Spleen (tissue), 7 donors: ENCODE measurements around the gene LDHAL6B.

Experiments used
- POLR2AphosphoS5 ChIP-seq, 3 donors: sonication (generic); formaldehyde crosslinking; IDR thresholded peaks; one replicate each; pipeline ENCODE4 v1.5.1; 2017; ENCODE audit warnings: antibody characterized with exemption in 3 of 3
- TF ChIP-seq, protein P1 (sequence below), 11 experiments: fragments of 200-600 bp in 7 of 11; fragments of 450-650 bp in 4 of 11; sonication (generic) in 4 of 11; IDR thresholded peaks in 8 of 11; conservative IDR thresholded peaks in 3 of 11; 1 replicate in 7 of 11; 2 replicates in 4 of 11; pipeline versions ENCODE4 v1.4.0 to v1.8.0; 2016 to 2021; ENCODE audit warnings: antibody characterized with exemption in 11 of 11, inconsistent platforms in 4 of 11, mild to moderate bottlenecking in 1 of 11
- donor health status: DM: no; HTN: no; CAD: no; lungs with moderate emphysema.
- donor health status: DM: no; HTN: no; CAD: no.
- donor health status: DM: no; HTN: no; CAD: no.

DNA sequence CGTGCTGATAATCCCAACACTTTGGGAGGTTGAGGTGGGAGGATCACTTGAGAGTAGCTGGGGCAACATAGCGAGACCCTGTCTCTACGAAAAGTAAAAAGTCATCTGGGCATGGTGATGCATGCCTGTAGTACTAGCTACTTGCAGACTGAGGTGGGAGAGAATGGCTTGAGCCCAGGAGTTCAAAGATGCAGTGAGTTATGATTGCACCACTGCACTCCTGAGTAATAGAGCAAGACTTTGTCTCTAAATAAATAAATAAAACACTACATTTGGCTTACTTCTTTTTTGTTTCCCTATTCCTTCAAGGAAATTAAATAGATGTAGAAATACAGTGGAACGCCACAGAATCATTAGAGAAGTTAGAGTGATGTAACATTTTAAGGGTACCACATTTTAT is 20.1 kb upstream of the LDHAL6B start:
- no peak for TF ChIP-seq POLR2AphosphoS5 (IDR thresholded peaks at IDR 0.05)
- TF ChIP-seq, protein P1, sequence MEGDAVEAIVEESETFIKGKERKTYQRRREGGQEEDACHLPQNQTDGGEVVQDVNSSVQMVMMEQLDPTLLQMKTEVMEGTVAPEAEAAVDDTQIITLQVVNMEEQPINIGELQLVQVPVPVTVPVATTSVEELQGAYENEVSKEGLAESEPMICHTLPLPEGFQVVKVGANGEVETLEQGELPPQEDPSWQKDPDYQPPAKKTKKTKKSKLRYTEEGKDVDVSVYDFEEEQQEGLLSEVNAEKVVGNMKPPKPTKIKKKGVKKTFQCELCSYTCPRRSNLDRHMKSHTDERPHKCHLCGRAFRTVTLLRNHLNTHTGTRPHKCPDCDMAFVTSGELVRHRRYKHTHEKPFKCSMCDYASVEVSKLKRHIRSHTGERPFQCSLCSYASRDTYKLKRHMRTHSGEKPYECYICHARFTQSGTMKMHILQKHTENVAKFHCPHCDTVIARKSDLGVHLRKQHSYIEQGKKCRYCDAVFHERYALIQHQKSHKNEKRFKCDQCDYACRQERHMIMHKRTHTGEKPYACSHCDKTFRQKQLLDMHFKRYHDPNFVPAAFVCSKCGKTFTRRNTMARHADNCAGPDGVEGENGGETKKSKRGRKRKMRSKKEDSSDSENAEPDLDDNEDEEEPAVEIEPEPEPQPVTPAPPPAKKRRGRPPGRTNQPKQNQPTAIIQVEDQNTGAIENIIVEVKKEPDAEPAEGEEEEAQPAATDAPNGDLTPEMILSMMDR (IDR thresholded peaks at IDR 0.05 in 8 of 11, conservative IDR thresholded peaks at IDR 0.05 in 3 of 11): no peak
